ENCODE data around the gene REC114. TPM values are rescaled to one million over a fixed set of nuclear protein-coding genes. Genes with fewer than 3 reads are reported as not detected.

The REC114 gene
- total RNA-seq, 1 experiment from 2014 or later: not detected

- TF ChIP-seq EGR1 (IDR thresholded peaks at IDR 0.05; ENCODE audit: low read depth): no peak
- no peak for TF ChIP-seq POLR2A (IDR thresholded peaks at IDR 0.05; ENCODE audit: borderline replicate concordance, extremely low read depth, insufficient read depth, insufficient read length)
- no peak for TF ChIP-seq RAD21 (IDR thresholded peaks at IDR 0.05; ENCODE audit: low read depth)
These were observed 18.5 kb upstream of the REC114 start (continued) for GRCh38 chr15:73424506-73424905.

GRCh38 chr15:73425510-73425909 lies 17.5 kb upstream of the REC114 start:
- peaks cover 8% of the 10 kb centered on the region for H3K27me3 ChIP-seq (ENCODE audit: insufficient read depth, low read length)
- H3K9me2 ChIP-seq (ENCODE audit: insufficient read depth): no peaks in the 10 kb centered on the region
- no peak overlapping the region for H3K4me2 ChIP-seq (ENCODE audit: low read length)
- no peak overlapping the region for H3K4me3 ChIP-seq (replicated peaks in 1 of 2; ENCODE audit: low read depth in 1 of 2, low read length in 2 of 2)
- no peak overlapping the region for H2AFZ ChIP-seq (ENCODE audit: low read depth, low read length, poor library complexity, severe bottlenecking)
- BruUV-seq (replicated peaks): no TSS peak
- ATAC-seq (no peak), DNase-seq (ENCODE audit: low read depth, low spot score) (no peak)
- CTCF ChIA-PET: no interaction called here
- H4K20me1 ChIP-seq (ENCODE audit: insufficient read depth): no peaks in the 10 kb centered on the region
- TF ChIP-seq ATF3 (IDR thresholded peaks at IDR 0.05): no peak
- TF ChIP-seq EGR1 (IDR thresholded peaks at IDR 0.05; ENCODE audit: low read depth): no peak
- no peak for TF ChIP-seq POLR2A (IDR thresholded peaks at IDR 0.05; ENCODE audit: borderline replicate concordance, extremely low read depth, insufficient read depth, insufficient read length)
- TF ChIP-seq REST (IDR thresholded peaks at IDR 0.05; ENCODE audit: low read depth): no peak
- TF ChIP-seq SP1 (IDR thresholded peaks at IDR 0.05; ENCODE audit: low read depth): no peak
- TF ChIP-seq RAD21 (IDR thresholded peaks at IDR 0.05; ENCODE audit: low read depth): no peak
- TF ChIP-seq ELF1 (IDR thresholded peaks at IDR 0.05; ENCODE audit: borderline replicate concordance, low read depth): no peak
- no peak for TF ChIP-seq SIN3A (IDR thresholded peaks at IDR 0.05; ENCODE audit: low read depth)
- TF ChIP-seq ZFX (IDR thresholded peaks at IDR 0.05): no peak
- no peak for TF ChIP-seq FOSL1 (IDR thresholded peaks at IDR 0.05; ENCODE audit: low read depth)
- H3K79me2 ChIP-seq (ENCODE audit: insufficient read depth, low read length): no peaks in the 10 kb centered on the region
- no peaks in the 10 kb centered on the region for H3K36me3 ChIP-seq (ENCODE audit: control insufficient read depth in 1 of 2, insufficient read depth in 2 of 2, low read length in 2 of 2)
- no peak overlapping the region for H3K27ac ChIP-seq (ENCODE audit: low read depth, low read length)
- no peaks in the 10 kb centered on the region for H3K9me3 ChIP-seq (ENCODE audit: control insufficient read depth in 1 of 2, insufficient read depth in 1 of 2, low read depth in 1 of 2, low read length in 2 of 2)
- RAD21 ChIA-PET (ENCODE audit: low non-redundant PET in 1 of 2, low total read pairs in 2 of 2, uncharacterized antibody in 2 of 2, unreplicated experiment in 2 of 2): no interaction called here
- H3K4me1 ChIP-seq (ENCODE audit: control insufficient read depth in 1 of 2, insufficient read depth in 2 of 2, low read length in 2 of 2): no peaks in the 10 kb centered on the region
- POLR2A ChIA-PET: no interaction called here
- no peak overlapping the region for H3K9ac ChIP-seq (ENCODE audit: low read length)
- intact Hi-C loops (cut with micrococcal nuclease): no loop called here
